Measurements from ENCODE around the gene DCT. TPM values are rescaled to one million over a fixed set of nuclear protein-coding genes. Genes with fewer than 3 reads are reported as not detected.
A peak's percentile ranks its signal among the peaks of the same experiment; 100 is the strongest.
"Not testable (repeated sequence)": the region's sequence is repeated elsewhere in the genome, so short reads cannot be mapped to it uniquely, and the experiment has no call there.

The DCT gene
- not detected for polyA plus RNA-seq (2013, experiment 1 of 2)
- not detected for polyA plus RNA-seq (2013, experiment 2 of 2)

- peak within 1 kb of the TSS; percentile 50 for H4K91ac ChIP-seq (ENCODE audit: low read length)
- H3K18ac ChIP-seq (ENCODE audit: low read depth in 1 of 2, low read length in 2 of 2): no peak within 1 kb of the TSS
- no peak within 1 kb of the TSS for H3K27ac ChIP-seq (ENCODE audit: low read length, poor library complexity, severe bottlenecking)
- no peak within 1 kb of the TSS for H2BK15ac ChIP-seq (ENCODE audit: low read depth, poor library complexity, severe bottlenecking)
- no peak within 1 kb of the TSS for H4K8ac ChIP-seq (ENCODE audit: low read length)
- H3K36me3 ChIP-seq (ENCODE audit: control insufficient read depth in 1 of 2, insufficient read depth in 2 of 2, low read depth in 1 of 2, low read length in 2 of 2): no peaks in the 10 kb centered on the region
- no peak within 1 kb of the TSS for H3K9ac ChIP-seq (ENCODE audit: low read length)
- no peak within 1 kb of the TSS for H2BK120ac ChIP-seq (ENCODE audit: low read depth, low read length)
- H3K9me3 ChIP-seq (ENCODE audit: control insufficient read depth, low read length): no peaks in the 10 kb centered on the region
- no peak within 1 kb of the TSS for H3K4ac ChIP-seq (ENCODE audit: low read depth in 1 of 2, low read length in 2 of 2)
- no peak within 1 kb of the TSS for H3K14ac ChIP-seq (ENCODE audit: low read length in 2 of 2)
- peaks cover 4% of the 10 kb centered on the region for H3K4me1 ChIP-seq (ENCODE audit: control insufficient read depth, insufficient read depth, low read depth, low read length)
- no peak within 1 kb of the TSS for H2AK5ac ChIP-seq (ENCODE audit: low read length, severe bottlenecking)
- no peak for DNase-seq
- H3K4me2 ChIP-seq (ENCODE audit: low read length, poor library complexity, severe bottlenecking): no peak within 1 kb of the TSS
- no peak within 1 kb of the TSS for H2AFZ ChIP-seq (ENCODE audit: low read depth, low read length)
- no peak within 1 kb of the TSS for H2BK12ac ChIP-seq (ENCODE audit: low read length in 2 of 2)
- no peaks in the 10 kb centered on the region for H3K27me3 ChIP-seq (ENCODE audit: control insufficient read depth in 1 of 2, insufficient read depth in 1 of 2, low read length in 2 of 2)
- H2BK5ac ChIP-seq (ENCODE audit: low read depth, low read length, poor library complexity, severe bottlenecking): no peak within 1 kb of the TSS
- H3K23ac ChIP-seq (ENCODE audit: low read length in 2 of 2): no peak within 1 kb of the TSS
- no peaks in the 10 kb centered on the region for H3K79me1 ChIP-seq (replicated peaks; ENCODE audit: low read length, poor library complexity, severe bottlenecking)
- WGBS: 29% methylated on average over 1 of the region's 3 CpGs
- no peak within 1 kb of the TSS for H3K4me3 ChIP-seq (ENCODE audit: insufficient read depth in 1 of 2, low read depth in 1 of 2, low read length in 2 of 2)
Observed at GRCh38 chr13:94479616-94480015, at the start of gene DCT. TSS of gene DCT (minus strand) at chr13:94479682. CDS start at chr13:94479255, 427 bp downstream.

GRCh38 chr13:94526956-94527355 lies 47.5 kb upstream of the DCT start:
- not testable (repeated sequence) for H3K27me3 ChIP-seq (ENCODE audit: control insufficient read depth in 1 of 2, insufficient read depth in 1 of 2, low read length in 2 of 2); H3K36me3 ChIP-seq (ENCODE audit: control insufficient read depth in 1 of 2, insufficient read depth in 2 of 2, low read depth in 1 of 2, low read length in 2 of 2); DNase-seq; H3K9me3 ChIP-seq (ENCODE audit: control insufficient read depth, low read length); H2AFZ ChIP-seq (ENCODE audit: low read depth, low read length); H3K23ac ChIP-seq (ENCODE audit: low read length in 2 of 2); H4K8ac ChIP-seq (ENCODE audit: low read length); H3K18ac ChIP-seq (ENCODE audit: low read depth in 1 of 2, low read length in 2 of 2); H3K9ac ChIP-seq (ENCODE audit: low read length); H3K14ac ChIP-seq (ENCODE audit: low read length in 2 of 2); H2AK5ac ChIP-seq (ENCODE audit: low read length, severe bottlenecking); H2BK120ac ChIP-seq (ENCODE audit: low read depth, low read length); H3K4me3 ChIP-seq (ENCODE audit: insufficient read depth in 1 of 2, low read depth in 1 of 2, low read length in 2 of 2); H3K4me2 ChIP-seq (ENCODE audit: low read length, poor library complexity, severe bottlenecking); H2BK12ac ChIP-seq (ENCODE audit: low read length in 2 of 2); H3K4me1 ChIP-seq (ENCODE audit: control insufficient read depth, insufficient read depth, low read depth, low read length); H2BK15ac ChIP-seq (ENCODE audit: low read depth, poor library complexity, severe bottlenecking); H3K4ac ChIP-seq (ENCODE audit: low read depth in 1 of 2, low read length in 2 of 2); H3K27ac ChIP-seq (ENCODE audit: low read length, poor library complexity, severe bottlenecking); H2BK5ac ChIP-seq (ENCODE audit: low read depth, low read length, poor library complexity, severe bottlenecking); H3K79me1 ChIP-seq (replicated peaks; ENCODE audit: low read length, poor library complexity, severe bottlenecking); H4K91ac ChIP-seq (ENCODE audit: low read length)
- WGBS: 83% methylated on average over 7 of the region's 7 CpGs

- H3K9ac ChIP-seq (ENCODE audit: low read length): no peak overlapping the region
- H3K4me1 ChIP-seq (ENCODE audit: control insufficient read depth, insufficient read depth, low read depth, low read length): no peaks in the 10 kb centered on the region
- no peak for DNase-seq
- H3K9me3 ChIP-seq (ENCODE audit: control insufficient read depth, low read length): no peaks in the 10 kb centered on the region
- H2BK15ac ChIP-seq (ENCODE audit: low read depth, poor library complexity, severe bottlenecking): no peak overlapping the region
- no peak overlapping the region for H3K18ac ChIP-seq (ENCODE audit: low read depth in 1 of 2, low read length in 2 of 2)
- H2BK5ac ChIP-seq (ENCODE audit: low read depth, low read length, poor library complexity, severe bottlenecking): no peak overlapping the region
- H4K8ac ChIP-seq (ENCODE audit: low read length): no peak overlapping the region
- no peak overlapping the region for H4K91ac ChIP-seq (ENCODE audit: low read length)
- H3K4me2 ChIP-seq (ENCODE audit: low read length, poor library complexity, severe bottlenecking): no peak overlapping the region
- no peak overlapping the region for H2AK5ac ChIP-seq (ENCODE audit: low read length, severe bottlenecking)
- no peak overlapping the region for H2BK120ac ChIP-seq (ENCODE audit: low read depth, low read length)
- no peak overlapping the region for H2AFZ ChIP-seq (ENCODE audit: low read depth, low read length)
- H3K36me3 ChIP-seq (ENCODE audit: control insufficient read depth in 1 of 2, insufficient read depth in 2 of 2, low read depth in 1 of 2, low read length in 2 of 2): no peaks in the 10 kb centered on the region
- 75% methylated on average over 2 of the region's 2 CpGs for WGBS
- no peak overlapping the region for H3K27ac ChIP-seq (ENCODE audit: low read length, poor library complexity, severe bottlenecking)
- no peak overlapping the region for H2BK12ac ChIP-seq (ENCODE audit: low read length in 2 of 2)
- H3K23ac ChIP-seq (ENCODE audit: low read length in 2 of 2): no peak overlapping the region
- H3K79me1 ChIP-seq (replicated peaks; ENCODE audit: low read length, poor library complexity, severe bottlenecking): no peaks in the 10 kb centered on the region
- H3K4me3 ChIP-seq (ENCODE audit: insufficient read depth in 1 of 2, low read depth in 1 of 2, low read length in 2 of 2): no peak overlapping the region
- H3K14ac ChIP-seq (ENCODE audit: low read length in 2 of 2): no peak overlapping the region
- H3K4ac ChIP-seq (ENCODE audit: low read depth in 1 of 2, low read length in 2 of 2): no peak overlapping the region
- no peaks in the 10 kb centered on the region for H3K27me3 ChIP-seq (ENCODE audit: control insufficient read depth in 1 of 2, insufficient read depth in 1 of 2, low read length in 2 of 2)
Observed at GRCh38 chr13:94525781-94526180, 46.3 kb upstream of the DCT start.

GRCh38 chr13:94524407-94524806 lies 44.9 kb upstream of the DCT start:
- H3K9me3 ChIP-seq (ENCODE audit: control insufficient read depth, low read length): no peaks in the 10 kb centered on the region
- H3K4me2 ChIP-seq (ENCODE audit: low read length, poor library complexity, severe bottlenecking): no peak overlapping the region
- no peak overlapping the region for H3K27ac ChIP-seq (ENCODE audit: low read length, poor library complexity, severe bottlenecking)
- no peaks in the 10 kb centered on the region for H3K79me1 ChIP-seq (replicated peaks; ENCODE audit: low read length, poor library complexity, severe bottlenecking)
- no peak overlapping the region for H4K91ac ChIP-seq (ENCODE audit: low read length)
- no peak overlapping the region for H3K23ac ChIP-seq (ENCODE audit: low read length in 2 of 2)
- no peak overlapping the region for H2AK5ac ChIP-seq (ENCODE audit: low read length, severe bottlenecking)
- no peaks in the 10 kb centered on the region for H3K36me3 ChIP-seq (ENCODE audit: control insufficient read depth in 1 of 2, insufficient read depth in 2 of 2, low read depth in 1 of 2, low read length in 2 of 2)
- H2BK15ac ChIP-seq (ENCODE audit: low read depth, poor library complexity, severe bottlenecking): no peak overlapping the region
- no peak overlapping the region for H2AFZ ChIP-seq (ENCODE audit: low read depth, low read length)
- H2BK5ac ChIP-seq (ENCODE audit: low read depth, low read length, poor library complexity, severe bottlenecking): no peak overlapping the region
- H4K8ac ChIP-seq (ENCODE audit: low read length): no peak overlapping the region
- no peaks in the 10 kb centered on the region for H3K27me3 ChIP-seq (ENCODE audit: control insufficient read depth in 1 of 2, insufficient read depth in 1 of 2, low read length in 2 of 2)
- no peak overlapping the region for H3K18ac ChIP-seq (ENCODE audit: low read depth in 1 of 2, low read length in 2 of 2)
- no peaks in the 10 kb centered on the region for H3K4me1 ChIP-seq (ENCODE audit: control insufficient read depth, insufficient read depth, low read depth, low read length)
- no peak overlapping the region for H2BK12ac ChIP-seq (ENCODE audit: low read length in 2 of 2)
- no peak overlapping the region for H3K14ac ChIP-seq (ENCODE audit: low read length in 2 of 2)
- DNase-seq: no peak
- H2BK120ac ChIP-seq (ENCODE audit: low read depth, low read length): no peak overlapping the region
- no peak overlapping the region for H3K9ac ChIP-seq (ENCODE audit: low read length)
- H3K4ac ChIP-seq (ENCODE audit: low read depth in 1 of 2, low read length in 2 of 2): no peak overlapping the region
- 92% methylated on average over 7 of the region's 7 CpGs for WGBS
- H3K4me3 ChIP-seq (ENCODE audit: insufficient read depth in 1 of 2, low read depth in 1 of 2, low read length in 2 of 2): no peak overlapping the region
